ENCODE data around the gene GLCCI1.
"Not testable (repeated sequence)": the region's sequence is repeated elsewhere in the genome, so short reads cannot be mapped to it uniquely, and the experiment has no call there.

The GLCCI1 gene

GRCh38 chr7:7990441-7990761 is 21.8 kb downstream of the GLCCI1 start:
- DNase-seq (ENCODE audit: low read depth), result no peak

DNA sequence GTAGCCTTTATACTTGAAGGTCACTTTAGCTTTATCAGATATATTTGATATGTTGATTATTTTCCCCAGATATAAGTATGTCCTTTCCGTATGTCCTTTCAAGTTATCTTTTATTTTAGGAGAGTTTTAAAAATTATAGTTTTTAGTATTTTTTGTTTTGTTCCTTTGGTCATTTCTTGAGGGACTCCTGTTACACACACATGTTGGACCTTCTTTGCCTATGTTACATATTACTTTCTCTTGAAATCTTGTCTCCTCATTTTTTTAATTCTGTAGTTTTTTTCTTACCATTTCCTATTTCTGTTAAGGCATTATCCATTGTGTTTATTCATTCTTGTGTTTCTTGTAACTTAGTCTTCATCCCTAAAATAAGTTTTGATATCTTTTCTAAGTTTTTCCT is 23.9 kb downstream of the GLCCI1 start:
- DNase-seq (ENCODE audit: low read depth), result no peak

GRCh38 chr7:7995348-7995747 is 26.8 kb downstream of the GLCCI1 start:
- DNase-seq (ENCODE audit: low read depth), result not testable (repeated sequence)

DNA sequence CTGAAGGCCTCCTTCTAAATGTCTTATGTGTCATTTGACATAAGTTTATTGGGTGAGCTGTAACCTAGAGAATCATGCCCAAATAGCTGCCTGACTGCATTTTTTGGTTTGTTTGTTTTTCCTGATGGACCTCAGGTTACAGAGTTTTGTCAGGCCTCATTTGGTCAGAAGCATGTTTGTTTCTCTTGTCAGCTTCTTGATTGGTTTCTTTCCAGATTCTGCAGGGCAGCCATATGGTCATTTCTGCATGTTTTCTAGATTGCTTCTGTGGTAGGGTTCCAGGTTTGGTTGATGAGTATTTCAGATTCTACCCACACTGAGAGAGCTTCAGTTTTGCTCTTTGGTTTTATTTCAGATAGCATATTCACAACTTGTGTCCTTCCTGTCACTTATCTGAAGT is 28.0 kb downstream of the GLCCI1 start:
- DNase-seq (ENCODE audit: low read depth), result peak; percentile 0

DNA sequence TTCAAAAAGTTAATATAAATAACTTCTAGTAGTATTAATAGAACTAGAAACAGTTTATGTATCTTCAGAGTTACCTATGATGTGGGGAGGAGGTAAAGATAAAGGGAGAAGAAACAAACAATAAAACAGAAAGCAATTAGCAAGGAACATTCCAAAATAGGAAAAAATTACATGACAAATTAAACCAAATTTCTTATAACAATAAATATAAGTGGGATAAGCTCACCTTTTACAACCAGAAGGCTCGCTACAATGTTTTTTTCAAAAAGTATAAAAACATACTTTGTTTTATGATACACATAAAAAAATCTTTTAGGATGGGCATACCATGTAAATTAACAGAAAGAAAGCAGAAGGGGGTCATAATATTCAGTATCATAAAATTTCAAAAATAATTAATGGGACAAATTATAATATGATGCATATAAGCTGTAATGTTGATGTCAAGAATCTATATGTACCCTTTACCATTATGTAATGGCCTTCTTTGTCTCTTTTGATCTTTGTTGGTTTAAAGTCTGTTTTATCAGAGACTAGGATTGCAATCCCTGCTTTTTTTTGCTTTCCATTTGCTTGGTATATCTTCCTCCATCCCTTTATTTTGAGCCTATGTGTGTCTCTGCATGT is 31.8 kb downstream of the GLCCI1 start:
- no peak for DNase-seq (ENCODE audit: low read depth)

- no peak for DNase-seq (ENCODE audit: low read depth)
These were observed 34.5 kb downstream of the GLCCI1 start for GRCh38 chr7:8003077-8003476.

DNA sequence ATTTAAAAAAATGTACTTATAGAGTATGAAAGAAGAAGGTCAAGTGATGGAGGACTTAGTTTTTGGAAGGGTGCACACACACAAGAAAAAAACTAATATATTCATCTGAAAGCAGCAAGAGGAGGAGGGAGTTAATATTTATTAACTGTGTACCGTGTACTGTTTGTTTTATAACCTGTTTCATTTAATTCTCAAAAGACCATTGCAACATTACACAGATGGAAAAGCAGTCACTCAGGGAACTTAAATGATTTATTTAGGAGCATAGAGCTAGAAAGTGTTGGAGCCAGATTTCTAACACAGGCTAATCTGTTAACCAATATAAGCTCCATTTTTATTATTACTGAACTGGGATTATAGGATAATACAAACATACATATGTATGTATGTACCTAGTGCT is 36.7 kb downstream of the GLCCI1 start:
- no peak for DNase-seq (ENCODE audit: low read depth)

DNA sequence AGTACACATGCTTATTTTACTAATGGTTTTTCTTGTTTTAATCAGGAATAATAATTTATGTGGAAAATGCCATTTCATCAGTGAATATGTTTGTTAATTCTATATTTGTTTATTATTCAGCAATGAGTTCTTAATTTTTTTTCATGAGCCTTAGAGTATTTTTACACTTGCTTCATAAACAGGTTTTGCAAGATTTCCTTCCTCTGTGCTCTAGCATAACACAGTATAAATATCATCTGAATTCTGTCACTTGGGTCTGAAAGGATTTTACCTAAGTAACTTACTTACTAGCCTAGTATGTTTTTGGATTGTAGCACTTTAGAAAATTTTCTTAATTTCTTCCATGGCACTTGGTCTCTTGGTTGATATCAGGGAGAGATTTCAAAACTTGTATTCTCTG is 45.8 kb downstream of the GLCCI1 start:
- DNase-seq (ENCODE audit: low read depth), result no peak

DNA sequence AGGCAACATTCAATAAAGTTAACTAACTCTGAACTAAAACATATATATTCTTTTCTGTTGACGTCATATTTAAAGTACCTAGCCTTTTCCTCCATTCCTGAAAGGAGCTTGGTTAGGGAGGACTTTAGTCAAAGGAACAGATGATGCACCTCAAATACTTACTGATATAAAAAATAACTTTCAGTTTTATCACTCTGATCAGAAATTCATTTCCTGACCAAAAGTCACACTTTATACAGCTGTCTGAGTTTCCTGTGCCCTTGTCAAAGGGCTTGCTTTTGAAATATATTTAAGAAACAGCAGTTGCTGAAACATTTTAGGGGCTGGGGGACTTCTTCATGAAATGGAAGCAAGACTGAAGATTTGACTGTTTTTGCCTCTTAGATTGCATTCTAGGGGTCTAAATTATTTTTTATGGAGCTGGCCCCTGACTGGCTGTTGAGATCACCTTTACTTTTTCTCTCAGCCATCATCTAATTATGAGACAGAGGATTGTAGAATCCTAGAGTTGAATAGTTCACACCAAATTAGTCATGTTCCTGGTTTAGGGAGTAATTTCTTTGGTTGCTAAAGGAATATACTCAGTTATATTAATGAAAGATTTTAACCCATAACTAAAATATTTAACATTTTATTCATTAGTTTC is 46.6 kb downstream of the GLCCI1 start:
- no peak for DNase-seq (ENCODE audit: low read depth)

GRCh38 chr7:8015746-8016120 is 47.1 kb downstream of the GLCCI1 start:
- DNase-seq (ENCODE audit: low read depth), result no peak

DNA sequence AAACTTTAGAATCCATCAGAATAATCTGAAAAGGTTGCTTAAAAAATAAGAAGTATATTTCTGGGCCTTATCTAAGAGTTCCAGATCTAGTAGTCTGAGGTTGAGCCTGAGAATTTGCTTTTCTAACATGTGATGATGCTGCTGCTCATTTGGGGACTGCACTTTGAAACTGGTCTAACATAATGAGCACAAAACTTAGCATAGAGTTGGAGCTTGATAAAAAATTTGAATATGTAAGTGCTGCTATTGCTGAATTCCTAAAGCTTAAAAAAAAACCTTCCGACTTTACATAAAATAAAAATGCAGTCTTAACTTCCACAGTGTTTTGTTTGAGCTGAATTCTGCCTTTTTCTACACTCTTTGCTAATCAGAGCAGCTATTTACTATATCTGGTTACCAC is 48.8 kb downstream of the GLCCI1 start:
- DNase-seq (ENCODE audit: low read depth), result no peak

DNA sequence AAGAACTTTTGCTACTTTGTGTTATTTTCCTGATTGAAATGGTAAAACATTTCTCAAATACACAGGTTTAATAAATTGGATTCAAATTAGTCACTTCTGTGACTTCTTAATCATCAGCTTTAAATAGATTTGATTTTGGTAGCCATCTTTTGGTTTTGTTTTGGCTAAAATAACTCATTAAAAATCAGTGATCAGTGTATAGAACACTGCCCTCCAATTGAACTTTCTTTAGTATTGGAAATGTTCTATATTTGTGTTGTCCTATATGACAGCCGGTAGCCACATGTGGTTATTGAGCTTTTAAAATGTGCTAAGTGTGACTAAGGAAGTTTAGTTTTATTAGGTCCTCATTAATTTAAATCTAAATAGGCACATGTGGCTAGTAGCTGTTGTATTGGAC is 50.4 kb downstream of the GLCCI1 start:
- no peak for DNase-seq (ENCODE audit: low read depth)

- no peak for DNase-seq (ENCODE audit: low read depth)
These were observed 54.0 kb downstream of the GLCCI1 start for GRCh38 chr7:8022628-8023027.

- no peak for DNase-seq (ENCODE audit: low read depth)
These were observed 66.6 kb downstream of the GLCCI1 start for GRCh38 chr7:8035192-8035591.

- DNase-seq (ENCODE audit: low read depth), result no peak
These were observed 67.3 kb downstream of the GLCCI1 start for GRCh38 chr7:8035647-8036518.

DNA sequence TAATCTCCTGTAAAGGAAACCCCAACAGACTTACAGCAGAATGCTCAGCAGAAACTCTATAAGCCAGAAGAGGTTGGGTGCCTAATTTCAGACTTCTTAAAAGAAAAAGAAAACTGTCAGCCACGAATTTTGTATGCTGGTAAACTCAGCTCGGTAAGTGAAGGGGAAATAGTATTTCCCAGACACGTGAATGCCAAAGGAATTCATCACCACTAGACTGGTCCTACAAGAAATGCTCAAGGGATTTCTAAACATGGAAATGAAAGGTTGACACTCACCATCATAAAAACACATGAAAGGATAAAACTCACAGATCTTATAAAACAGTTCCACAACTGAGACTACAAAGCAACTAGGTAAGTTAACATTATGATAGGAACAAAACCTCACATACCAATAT is 68.6 kb downstream of the GLCCI1 start:
- DNase-seq (ENCODE audit: low read depth), result no peak

- no peak for DNase-seq (ENCODE audit: low read depth)
These were observed 72.3 kb downstream of the GLCCI1 start for GRCh38 chr7:8040768-8041369.

DNA sequence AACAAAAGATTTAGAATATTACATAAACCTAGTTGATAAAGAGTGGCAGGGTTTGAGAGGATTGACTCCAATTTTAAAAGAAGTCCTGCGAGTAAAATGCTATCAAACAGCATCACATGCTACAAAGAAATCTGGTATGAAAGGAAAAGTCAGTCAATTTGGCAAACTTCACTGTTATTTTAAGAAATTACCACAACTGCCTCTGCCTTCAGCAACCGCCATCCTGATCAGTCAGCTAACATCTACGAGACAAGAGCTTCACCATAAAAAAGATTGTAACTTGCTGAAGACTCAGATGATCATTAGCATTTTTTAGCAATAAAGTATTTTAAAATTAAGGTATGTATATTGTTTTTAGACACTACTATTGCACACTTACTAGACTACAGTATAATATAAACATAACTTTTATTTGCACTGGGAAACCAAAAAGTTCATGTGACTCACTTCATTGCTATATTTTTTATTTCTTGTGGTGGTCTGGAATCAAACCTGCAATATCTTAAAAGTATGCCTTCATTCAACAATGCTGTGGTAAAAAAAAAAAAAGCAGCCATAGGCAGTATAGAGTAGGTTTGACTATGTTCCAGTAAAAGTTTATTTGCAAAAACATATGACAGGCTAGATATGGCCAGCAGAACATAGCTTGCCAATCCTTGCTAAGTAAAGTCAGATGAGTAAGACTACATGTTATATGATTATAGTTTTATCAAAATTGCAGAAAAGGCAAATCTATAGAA is 74.4 kb downstream of the GLCCI1 start:
- no peak for DNase-seq (ENCODE audit: low read depth)

- no peak for DNase-seq (ENCODE audit: low read depth)
These were observed 76.3 kb downstream of the GLCCI1 start for GRCh38 chr7:8044761-8045430.

DNA sequence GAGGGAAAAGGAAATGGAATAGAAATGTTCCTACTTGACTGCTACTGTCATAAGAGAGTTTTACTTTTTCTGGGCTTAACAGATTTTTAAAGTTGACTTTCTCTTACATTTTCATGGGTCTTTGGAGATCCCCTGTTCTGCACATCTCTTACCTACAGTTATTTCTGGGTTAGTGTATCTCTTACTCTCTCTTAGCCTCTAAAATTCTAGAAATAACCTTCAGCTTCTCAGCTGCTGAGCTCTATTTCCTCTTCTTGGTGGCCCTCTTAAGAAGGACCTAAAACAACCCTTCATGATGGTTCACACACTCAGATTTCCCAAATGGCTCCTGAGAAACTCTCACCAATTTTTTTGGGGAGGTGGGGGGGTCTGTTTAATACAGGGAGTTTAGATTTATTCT is 79.5 kb downstream of the GLCCI1 start:
- not testable (repeated sequence) for DNase-seq (ENCODE audit: low read depth)

- DNase-seq (ENCODE audit: low read depth), result no peak
These were observed 82.8 kb downstream of the GLCCI1 start for GRCh38 chr7:8051373-8051772.

DNA sequence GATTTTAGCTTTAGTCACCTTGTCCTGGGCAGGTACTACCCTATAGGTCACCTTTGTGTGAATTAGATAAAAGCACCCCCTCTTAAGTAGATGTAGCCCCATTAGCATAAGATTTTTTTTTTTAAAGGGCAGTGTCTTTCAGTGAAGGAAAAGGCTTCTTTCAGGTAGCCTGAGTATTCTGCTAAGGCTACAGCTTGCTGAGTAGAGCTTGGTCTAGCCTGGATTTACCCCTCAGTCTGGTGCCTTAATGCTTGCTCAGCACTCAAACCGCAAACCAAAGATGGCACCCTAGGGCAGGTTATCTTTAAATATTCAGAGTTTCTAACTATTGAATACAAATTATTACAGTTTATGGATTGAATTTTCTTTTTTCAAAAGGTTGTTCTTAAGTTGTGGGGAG is 83.4 kb downstream of the GLCCI1 start:
- DNase-seq (ENCODE audit: low read depth), result no peak

All from HS-27A (cell line).